ENCODE results near the gene TNFRSF14. TPM values are rescaled to one million over a fixed set of nuclear protein-coding genes. Genes with fewer than 3 reads are reported as not detected.
"Not testable (repeated sequence)": the region's sequence is repeated elsewhere in the genome, so short reads cannot be mapped to it uniquely, and the experiment has no call there.

TNFRSF14 gene
- polyA plus RNA-seq, 1 experiment = 19.3 TPM

- no peak for DNase-seq (ENCODE audit: low read depth)
- ChIA-PET CTCF (interaction anchor here (1.6 kb wide), 1 partner anchor 18 kb away, joined by 6 read pairs; no protein-coding TSS in a partner anchor), POLR2A (no interaction called here)
- peaks cover 4% of the 10 kb centered on the region for H3K27me3 ChIP-seq (ENCODE audit: control insufficient read depth, insufficient read depth, low read length)
- H3K36me3 ChIP-seq (ENCODE audit: control insufficient read depth, insufficient read depth, low read length) = no peaks in the 10 kb centered on the region
- H3K4me3 ChIP-seq (ENCODE audit: low read depth, low read length) = no peak overlapping the region
- no peak for TF ChIP-seq CTCF (IDR thresholded peaks at IDR 0.05; ENCODE audit: insufficient read depth, low read depth, low read length)
These were observed 10.2 kb downstream of the TNFRSF14 start for GRCh38 chr1:2566101-2567045.

- Histone ChIP-seq H3K27me3 (ENCODE audit: control insufficient read depth, insufficient read depth, low read length) (peaks cover 4% of the 10 kb centered on the region), H3K4me3 (ENCODE audit: low read depth, low read length) (no peak overlapping the region), H3K36me3 (ENCODE audit: control insufficient read depth, insufficient read depth, low read length) (no peaks in the 10 kb centered on the region)
- TF ChIP-seq CTCF (IDR thresholded peaks at IDR 0.05; ENCODE audit: insufficient read depth, low read depth, low read length) = no peak
- POLR2A ChIA-PET = no interaction called here
- no peak for DNase-seq (ENCODE audit: low read depth)
- CTCF ChIA-PET = no interaction called here
These were observed 11.0 kb downstream of the TNFRSF14 start for GRCh38 chr1:2567083-2567679.

GRCh38 chr1:2568187-2568816, 12.1 kb downstream of the TNFRSF14 start:
- H3K27me3 ChIP-seq (ENCODE audit: control insufficient read depth, insufficient read depth, low read length); H3K36me3 ChIP-seq (ENCODE audit: control insufficient read depth, insufficient read depth, low read length); H3K4me3 ChIP-seq (ENCODE audit: low read depth, low read length); POLR2A ChIA-PET; CTCF ChIA-PET; DNase-seq (ENCODE audit: low read depth): not testable (repeated sequence)

- H3K36me3 ChIP-seq (ENCODE audit: control insufficient read depth, insufficient read depth, low read length) = no peaks in the 10 kb centered on the region
- CTCF ChIA-PET = no interaction called here
- H3K27me3 ChIP-seq (ENCODE audit: control insufficient read depth, insufficient read depth, low read length) = peaks cover 4% of the 10 kb centered on the region
- DNase-seq (ENCODE audit: low read depth) = no peak
- H3K4me3 ChIP-seq (ENCODE audit: low read depth, low read length) = no peak overlapping the region
- TF ChIP-seq CTCF (IDR thresholded peaks at IDR 0.05; ENCODE audit: insufficient read depth, low read depth, low read length) = no peak
- POLR2A ChIA-PET = no interaction called here
These were observed 12.9 kb downstream of the TNFRSF14 start for GRCh38 chr1:2569060-2569459.

- CTCF ChIA-PET = interaction anchor here (1.9 kb wide), 1 partner anchor 22 kb away, joined by 7 read pairs; no protein-coding TSS in a partner anchor
- DNase-seq (ENCODE audit: low read depth); POLR2A ChIA-PET; H3K27me3 ChIP-seq (ENCODE audit: control insufficient read depth, insufficient read depth, low read length); H3K36me3 ChIP-seq (ENCODE audit: control insufficient read depth, insufficient read depth, low read length); H3K4me3 ChIP-seq (ENCODE audit: low read depth, low read length): not testable (repeated sequence)
These were observed 13.5 kb downstream of the TNFRSF14 start for GRCh38 chr1:2569703-2570102.

GRCh38 chr1:2570332-2570731, 14.2 kb downstream of the TNFRSF14 start:
- H3K4me3 ChIP-seq (ENCODE audit: low read depth, low read length) = no peak overlapping the region
- no peak for TF ChIP-seq CTCF (IDR thresholded peaks at IDR 0.05; ENCODE audit: insufficient read depth, low read depth, low read length)
- H3K27me3 ChIP-seq (ENCODE audit: control insufficient read depth, insufficient read depth, low read length) = peaks cover 4% of the 10 kb centered on the region
- DNase-seq (ENCODE audit: low read depth) = no peak
- H3K36me3 ChIP-seq (ENCODE audit: control insufficient read depth, insufficient read depth, low read length) = no peaks in the 10 kb centered on the region
- CTCF ChIA-PET = interaction anchor here (1.7 to 1.9 kb wide), 2 partner anchors 9 to 23 kb away, joined by 7 to 8 read pairs; no protein-coding TSS in a partner anchor
- POLR2A ChIA-PET = no interaction called here
